OCI-LY3 (cell line): ENCODE results near the gene VAV3.

ENCODE experiments used
- CTCF ChIP-seq: fragments of 200-600, 300-600 bp; sonication (generic); IDR thresholded peaks from 2 replicates; pipeline ENCODE4 v1.5.1; 2014; ENCODE audit warnings: antibody characterized with exemption, low read length, low read depth
- EZH2phosphoT487 ChIP-seq: fragments of 200-600 bp; shearing (Covaris generic); IDR thresholded peaks from 2 replicates; pipeline ENCODE4 v1.6.1; 2018; ENCODE audit warnings: antibody characterized with exemption, mixed run types, low read depth

- TF ChIP-seq EZH2phosphoT487 = no peak
- no peak for TF ChIP-seq CTCF
Measured at GRCh38 chr1:107785496-107786202, 179.3 kb downstream of the VAV3 start.
